Measurements from ENCODE around the gene ZBTB24.
A peak's percentile ranks its signal among the peaks of the same experiment; 100 is the strongest.
"Not testable (repeated sequence)": the region's sequence is repeated elsewhere in the genome, so short reads cannot be mapped to it uniquely, and the experiment has no call there.

The ZBTB24 gene

GRCh38 chr6:109482905-109483734, at the start of gene ZBTB24:
Gene ZBTB24 (minus strand): TSS chr6:109483219. CDS start chr6:109482026, 1,193 bp downstream.
- no peak for TF ChIP-seq CTCF (IDR thresholded peaks at IDR 0.05; ENCODE audit: extremely low read depth, missing control alignments)
- peak; percentile 96 for DNase-seq (ENCODE audit: low spot score)

GRCh38 chr6:109531446-109531845, 48.4 kb upstream of the ZBTB24 start:
- DNase-seq (ENCODE audit: low spot score) = no peak
- TF ChIP-seq CTCF (IDR thresholded peaks at IDR 0.05; ENCODE audit: extremely low read depth, missing control alignments) = no peak

GRCh38 chr6:109527989-109528388, 45.0 kb upstream of the ZBTB24 start:
- no peak for DNase-seq (ENCODE audit: low spot score)
- TF ChIP-seq CTCF (IDR thresholded peaks at IDR 0.05; ENCODE audit: extremely low read depth, missing control alignments) = no peak

GRCh38 chr6:109526905-109527628, 44.0 kb upstream of the ZBTB24 start:
- DNase-seq (ENCODE audit: low spot score) = peak; percentile 64
- peak; percentile 54 for TF ChIP-seq CTCF (IDR thresholded peaks at IDR 0.05; ENCODE audit: extremely low read depth, missing control alignments)

- DNase-seq (ENCODE audit: low spot score) = no peak
- no peak for TF ChIP-seq CTCF (IDR thresholded peaks at IDR 0.05; ENCODE audit: extremely low read depth, missing control alignments)
Measured at GRCh38 chr6:109524129-109524528, 41.1 kb upstream of the ZBTB24 start.

GRCh38 chr6:109523478-109523877, 40.5 kb upstream of the ZBTB24 start:
- DNase-seq (ENCODE audit: low spot score) = no peak
- no peak for TF ChIP-seq CTCF (IDR thresholded peaks at IDR 0.05; ENCODE audit: extremely low read depth, missing control alignments)

GRCh38 chr6:109521080-109521479, 38.1 kb upstream of the ZBTB24 start:
- TF ChIP-seq CTCF (IDR thresholded peaks at IDR 0.05; ENCODE audit: extremely low read depth, missing control alignments) = no peak
- DNase-seq (ENCODE audit: low spot score) = no peak

- not testable (repeated sequence) for DNase-seq (ENCODE audit: low spot score)
Measured at GRCh38 chr6:109519647-109520046, 36.6 kb upstream of the ZBTB24 start.

All from GM20000 (cell line).